HepG2 (cell line): ENCODE data around the gene FAM163A. TPM values are rescaled to one million over a fixed set of nuclear protein-coding genes. Genes with fewer than 3 reads are reported as not detected.

Source experiments
- ATAC-seq: fragments of 200-7000 bp; cut with Tn5 transposase; 3 replicates; pipeline ENCODE4 v1.9.1; 2020; ENCODE audit warnings: mild to moderate bottlenecking, moderate library complexity
- BruUV-seq: library from RNA; stranded (reverse); fragments of 400-500 nt; replicated peaks from 2 replicates; lab custom pipeline; 2021; lab: Mats Ljungman, UMichigan
- CTCF ChIA-PET: fragments of 300-600 bp; formaldehyde crosslinking; extraction: SDS; loops from one replicate; lab custom pipeline; 2021; ENCODE audit warnings: low total read pairs, inconsistent platforms, low intra/inter-chr PET ratio; lab: Yijun Ruan, JAX
- POLR2A ChIA-PET: fragments of 350-600 bp; sonication (Branson Sonifier 250); formaldehyde crosslinking; loops from one replicate; lab custom pipeline; 2020; ENCODE audit warnings: antibody characterized with exemption, inconsistent platforms; lab: Yijun Ruan, JAX
- DNase-seq: peaks from one replicate; pipeline ENCODE4 v3.0.0-alpha.2; 2015; ENCODE audit warnings: low spot score
- FAIRE-seq: peaks from 3 replicates; lab custom pipeline; 2011; peaks lifted over from hg19 to GRCh38; lab: Jason Lieb, UNC
- H2AFZ ChIP-seq: one replicate; pipeline ENCODE4 v1.6.1; 2011; ENCODE audit warnings: low read length, inconsistent platforms
- H3K27ac ChIP-seq: fragments of 300-600 bp; 3 replicates; pipeline ENCODE4 v1.8.0; 2011; ENCODE audit warnings: mixed run types, mild to moderate bottlenecking, mixed read lengths, low read length, inconsistent platforms; ENCODE audit not compliant: insufficient read depth; ENCODE audit errors: extremely low read length
- H3K27me3 ChIP-seq, 2 experiments: fragments of 200-600 bp in 1 of 2; 2 replicates in 1 of 2; 3 replicates in 1 of 2; pipeline versions ENCODE4 v1.6.0 to v1.8.0; 2011; ENCODE audit warnings: low read length in 2 of 2, mild to moderate bottlenecking in 2 of 2, moderate library complexity in 2 of 2, inconsistent platforms in 1 of 2; ENCODE audit not compliant: insufficient read depth in 2 of 2, control insufficient read depth in 1 of 2
- H3K36me3 ChIP-seq, 2 experiments: fragments of 200-600 bp in 1 of 2; replicated peaks in 1 of 2; 2 replicates in 1 of 2; 3 replicates in 1 of 2; pipeline versions ENCODE4 v1.5.1 to v1.8.0; 2011; ENCODE audit warnings: low read length in 2 of 2, inconsistent platforms in 1 of 2; ENCODE audit not compliant: insufficient read depth in 2 of 2, control insufficient read depth in 1 of 2
- H3K4me1 ChIP-seq: 2 replicates; pipeline ENCODE4 v1.5.1; 2012; ENCODE audit warnings: low read length, inconsistent platforms; ENCODE audit not compliant: insufficient read depth
- H3K4me2 ChIP-seq: 2 replicates; pipeline ENCODE4 v1.6.0; 2011; ENCODE audit warnings: low read depth, low read length, inconsistent platforms
- H3K4me3 ChIP-seq, 3 experiments: fragments of 200-600 bp in 1 of 3; sonication (generic), shearing (Covaris generic) in 1 of 3; replicated peaks in 1 of 3; 2 replicates each; pipeline ENCODE4 v1.5.1; 2011 to 2016; ENCODE audit warnings: low read length in 3 of 3, inconsistent platforms in 2 of 3, low read depth in 2 of 3, mild to moderate bottlenecking in 2 of 3, control low read depth in 1 of 3, mixed read lengths in 1 of 3; ENCODE audit not compliant: insufficient read depth in 1 of 3
- H3K79me2 ChIP-seq: one replicate; pipeline ENCODE4 v1.6.1; 2011; ENCODE audit warnings: low read length, inconsistent platforms; ENCODE audit not compliant: insufficient read depth
- H3K9ac ChIP-seq: 2 replicates; pipeline ENCODE4 v1.6.0; 2011; ENCODE audit warnings: mild to moderate bottlenecking, low read depth, low read length, inconsistent platforms; ENCODE audit not compliant: insufficient read depth
- H3K9me3 ChIP-seq: 2 replicates; pipeline ENCODE4 v1.5.1; 2012; ENCODE audit warnings: mild to moderate bottlenecking, low read length
- H4K20me1 ChIP-seq: 2 replicates; pipeline ENCODE4 v1.6.0; 2011; ENCODE audit warnings: inconsistent platforms, mild to moderate bottlenecking, low read length, moderate library complexity; ENCODE audit not compliant: insufficient read depth
- ARNT ChIP-seq: fragments of 450-650 bp; IDR thresholded peaks from 2 replicates; pipeline ENCODE4 v1.6.1; 2017
- KMT2B ChIP-seq: IDR thresholded peaks from 2 replicates; pipeline ENCODE4 v1.6.1; 2016; ENCODE audit warnings: missing genetic modification reagents, missing compliant biosample characterization
- MAFG ChIP-seq: sonication (generic); formaldehyde crosslinking; IDR thresholded peaks from 2 replicates; pipeline ENCODE4 v1.5.1; 2020; ENCODE audit warnings: mild to moderate bottlenecking, missing genetic modification reagents
- MXD1 ChIP-seq: sonication (generic); formaldehyde crosslinking; IDR thresholded peaks from 2 replicates; pipeline ENCODE4 v1.4.0; 2020; ENCODE audit warnings: mild to moderate bottlenecking, missing genetic modification reagents
- PAX8 ChIP-seq: sonication (generic); formaldehyde crosslinking; IDR thresholded peaks from 2 replicates; pipeline ENCODE4 v1.8.0; 2022; ENCODE audit warnings: mild to moderate bottlenecking, missing genetic modification reagents, borderline replicate concordance
- TEAD2 ChIP-seq: sonication (generic); formaldehyde crosslinking; IDR thresholded peaks from 2 replicates; pipeline ENCODE4 v1.9.0; 2021; ENCODE audit warnings: missing genetic modification reagents
- USF2 ChIP-seq, 2 experiments: sonication (generic) in 1 of 2; formaldehyde crosslinking in 1 of 2; IDR thresholded peaks; 2 replicates each; pipeline versions ENCODE4 v1.5.1 to v1.6.1; 2011 to 2020; ENCODE audit warnings: borderline replicate concordance in 1 of 2, low read depth in 1 of 2, low read length in 1 of 2, mild to moderate bottlenecking in 1 of 2, missing genetic modification reagents in 1 of 2, moderate library complexity in 1 of 2
- ZNF136 ChIP-seq: sonication (generic); formaldehyde crosslinking; IDR thresholded peaks from 2 replicates; pipeline ENCODE4 v1.8.1; 2022; ENCODE audit warnings: low read depth, mild to moderate bottlenecking, moderate library complexity, missing genetic modification reagents
- ZNF253 ChIP-seq: sonication (generic); formaldehyde crosslinking; IDR thresholded peaks from 2 replicates; pipeline ENCODE4 v1.8.0; 2022; ENCODE audit warnings: mild to moderate bottlenecking, missing genetic modification reagents, borderline replicate concordance
- ZNF432 ChIP-seq: sonication (generic); formaldehyde crosslinking; IDR thresholded peaks from 2 replicates; pipeline ENCODE4 v1.5.0; 2020; ENCODE audit warnings: missing genetic modification reagents, mild to moderate bottlenecking, borderline replicate concordance
- ZNF552 ChIP-seq: sonication (generic); formaldehyde crosslinking; IDR thresholded peaks from 2 replicates; pipeline ENCODE4 v1.9.0; 2022; ENCODE audit warnings: missing genetic modification reagents, mild to moderate bottlenecking, borderline replicate concordance
- ZNF678 ChIP-seq: sonication (generic); formaldehyde crosslinking; IDR thresholded peaks from 2 replicates; pipeline ENCODE4 v1.4.0; 2020; ENCODE audit warnings: mild to moderate bottlenecking, missing genetic modification reagents
- ZNF879 ChIP-seq: sonication (generic); formaldehyde crosslinking; IDR thresholded peaks from 2 replicates; pipeline ENCODE4 v1.8.1; 2023; ENCODE audit warnings: missing genetic modification reagents
- ZZZ3 ChIP-seq: sonication (generic); formaldehyde crosslinking; IDR thresholded peaks from 2 replicates; pipeline ENCODE4 v1.4.0; 2020; ENCODE audit warnings: missing genetic modification reagents, mild to moderate bottlenecking, borderline replicate concordance
- WGBS: methylation state at CpG from one replicate; pipeline ENCODE4 v1.1.6; 2017; ENCODE audit warnings: low lambda C conversion rate; 5-methylcytosine and 5-hydroxymethylcytosine counted together
- in situ Hi-C: cut with HindIII; loops from 2 replicates; pipeline ENCODE4 v1.10.0; 2017; ENCODE audit warnings: low pct_unique_long_range_greater_than_20kb; ENCODE audit not compliant: extremely low pct_ligation_motif_present
- intact Hi-C: fragments of 100-400 bp; cut with micrococcal nuclease; formaldehyde crosslinking; loops from one replicate; pipeline ENCODE4 v1.10.0; 2022; ENCODE audit not compliant: unreplicated experiment
- polyA plus RNA-seq, 8 experiments: library from polyadenylated mRNA; depleted of rRNA in 3 of 8; stranded (reverse) in 7 of 8; unstranded in 1 of 8; fragments of >200 nt; fragmentation: Illumina TruSeq in 4 of 8; extraction: Trizol in 4 of 8; gene quantifications; 2 replicates each; pipeline versions ENCODE4 v1.2.1 to v1.2.3, GENCODE V29; 2011 to 2016; ENCODE audit warnings: low read depth in 4 of 8, missing spikeins in 1 of 8, mixed read lengths in 1 of 8; ENCODE audit not compliant: insufficient read depth in 1 of 8
- total RNA-seq, 5 experiments: library from RNA; depleted of rRNA; stranded (reverse); fragments of >200 nt; fragmentation: Illumina TruSeq; extraction: Trizol; gene quantifications; 2 replicates each; pipeline ENCODE4 v1.2.3, GENCODE V29; 2016; ENCODE audit warnings: low read depth in 1 of 5

FAM163A gene
- total and polyA plus RNA-seq, 2 of the 13 experiments (the other 11 are each of a cell fraction or from before 2014, with no cell fraction given) = not detected

- ChIA-PET POLR2A (no interaction called here), CTCF (no interaction called here)
- no peak overlapping the region for H3K4me3 ChIP-seq
These were observed 34.6 kb downstream of the FAM163A start for GRCh38 chr1:179777731-179778130.

GRCh38 chr1:179779645-179780272 is 36.7 kb downstream of the FAM163A start:
- Histone ChIP-seq H3K27ac (no peak overlapping the region), H2AFZ (no peak overlapping the region), H4K20me1 (no peaks in the 10 kb centered on the region), H3K79me2 (no peaks in the 10 kb centered on the region), H3K4me1 (no peaks in the 10 kb centered on the region), H3K4me3 (no peak overlapping the region), H3K4me2 (no peak overlapping the region), H3K9me3 (no peaks in the 10 kb centered on the region), H3K9ac (no peak overlapping the region), H3K36me3 (no peaks in the 10 kb centered on the region), H3K27me3 (peaks cover 2 to 30% of the 10 kb centered on the region in 2 experiments; a peak in 3 of 5 replicates)
- ATAC-seq = no peak
- ChIA-PET CTCF (no interaction called here), POLR2A (no interaction called here)
- intact Hi-C loops = no loop called here
- WGBS = 14% methylated on average over 2 of the region's 2 CpGs
- no TSS peak for BruUV-seq
- in situ Hi-C loops = no loop called here
- TF ChIP-seq ZNF253 (CRISPR knock-in tag) (no peak), ZZZ3 (CRISPR knock-in tag) (no peak), USF2 (IDR thresholded peaks at IDR 0.05; ENCODE audit: low read depth, low read length) (no peak), USF2 (CRISPR knock-in tag; IDR thresholded peaks at IDR 0.05; ENCODE audit: borderline replicate concordance) (no peak), ARNT (no peak), ZNF678 (CRISPR knock-in tag) (no peak)
- DNase-seq = no peak
- FAIRE-seq = no peak

More at GRCh38 chr1:179777731-179778130, 34.6 kb downstream of the FAM163A start:
- Histone ChIP-seq H3K4me1 (no peaks in the 10 kb centered on the region), H4K20me1 (no peaks in the 10 kb centered on the region), H3K27me3 (peaks cover 2 to 20% of the 10 kb centered on the region in 2 experiments; a peak in 3 of 5 replicates), H3K36me3 (no peaks in the 10 kb centered on the region), H3K79me2 (no peaks in the 10 kb centered on the region), H3K9me3 (no peaks in the 10 kb centered on the region), H3K4me2 (no peak overlapping the region), H3K9ac (no peak overlapping the region), H2AFZ (no peak overlapping the region), H3K27ac (no peak overlapping the region)
- BruUV-seq = no TSS peak
- 3% methylated on average over 3 of the region's 3 CpGs for WGBS
- no peak for TF ChIP-seq ZNF136 (CRISPR knock-in tag)
- no peak for TF ChIP-seq KMT2B (CRISPR knock-in tag)
- no peak for TF ChIP-seq ZNF879 (CRISPR knock-in tag)
- no peak for TF ChIP-seq ZNF432 (CRISPR knock-in tag)
- TF ChIP-seq ZNF552 (CRISPR knock-in tag) = no peak
- TF ChIP-seq MXD1 (CRISPR knock-in tag) = no peak
- TF ChIP-seq TEAD2 = no peak
- TF ChIP-seq MAFG (CRISPR knock-in tag) = no peak
- no peak for TF ChIP-seq PAX8 (CRISPR knock-in tag)
- in situ Hi-C loops = no loop called here
- intact Hi-C loops = no loop called here
- no peak for ATAC-seq
- FAIRE-seq = no peak
- no peak for DNase-seq
